Ascending aorta (tissue), 2 donors: ENCODE data around the gene ITPK1. TPM values are rescaled to one million over a fixed set of nuclear protein-coding genes. Genes with fewer than 3 reads are reported as not detected.

Experiments used
- DNase-seq, 2 donors: peaks; one replicate each; pipeline ENCODE4 v3.0.0-alpha.2; 2019; ENCODE audit warnings: low spot score in 2 of 2
- H3K27ac ChIP-seq, 2 donors: fragments of 200-600 bp; sonication (generic); one replicate each; pipeline ENCODE4 v1.5.1; 2016 to 2017; ENCODE audit warnings: mild to moderate bottlenecking in 1 of 2
- H3K27me3 ChIP-seq: fragments of 200-600 bp; sonication (generic); one replicate; pipeline ENCODE4 v1.5.1; 2017
- H3K36me3 ChIP-seq, 2 donors: fragments of 200-600 bp; sonication (generic); one replicate each; pipeline ENCODE4 v1.5.1; 2016
- H3K4me1 ChIP-seq, 2 donors: fragments of 200-600 bp; sonication (generic); one replicate each; pipeline ENCODE4 v1.5.1; 2016 to 2017; ENCODE audit warnings: mild to moderate bottlenecking in 1 of 2
- H3K4me3 ChIP-seq, 2 donors: fragments of 200-600 bp; sonication (generic); one replicate each; pipeline ENCODE4 v1.5.1; 2016 to 2017; ENCODE audit warnings: mild to moderate bottlenecking in 1 of 2
- H3K9me3 ChIP-seq, 2 donors: fragments of 200-600 bp; sonication (generic); one replicate each; pipeline ENCODE4 v1.5.1; 2016
- intact Hi-C: fragments of 100-400 bp; cut with DNase I; formaldehyde crosslinking; loops from one replicate; pipeline ENCODE4 v1.15.1; 2023
- total RNA-seq: library from RNA; depleted of rRNA; stranded (reverse); fragments of >200 nt; gene quantifications from one replicate; pipeline ENCODE4 v1.1.0, GENCODE V29; 2016
- TF ChIP-seq, protein P1 (sequence below), 3 experiments: fragments of 200-600 bp in 2 of 3; fragments of 450-650 bp in 1 of 3; sonication (generic) in 2 of 3; IDR thresholded peaks; one replicate each; pipeline ENCODE4 v1.5.1; 2016 to 2019; ENCODE audit warnings: antibody characterized with exemption in 3 of 3, mild to moderate bottlenecking in 1 of 3, moderate library complexity in 1 of 3

Gene ITPK1
- total RNA-seq, 1 donor from 2014 or later: 85.3 TPM

DNA sequence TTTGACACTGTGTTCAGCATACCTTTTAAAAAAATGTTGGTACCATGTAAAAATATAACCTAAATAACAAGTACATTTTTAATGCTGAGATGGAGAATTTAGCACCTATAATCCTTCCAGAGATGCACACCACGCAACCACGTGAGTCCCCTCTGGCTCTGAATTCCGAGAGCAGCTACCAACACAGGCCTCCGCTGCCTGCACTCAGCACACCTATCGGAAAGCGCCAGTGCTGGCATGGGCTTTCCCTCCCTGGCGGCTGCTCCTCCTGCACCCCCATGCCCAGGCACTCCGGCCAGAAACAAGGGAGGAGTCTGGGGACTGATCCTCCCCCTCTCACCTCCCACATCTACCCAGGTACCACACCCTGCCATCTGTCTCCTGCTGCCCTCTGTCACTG lies 47.0 kb downstream of the ITPK1 start:
- peaks cover 3 to 29% of the 10 kb centered on the region in 2 donors for H3K4me1 ChIP-seq
- H3K4me3 ChIP-seq: no peak overlapping the region
- H3K27me3 ChIP-seq: no peaks in the 10 kb centered on the region
- H3K27ac ChIP-seq: no peak overlapping the region
- H3K36me3 ChIP-seq: no peaks in the 10 kb centered on the region
- DNase-seq: no peak
- intact Hi-C loops: no loop called here
- TF ChIP-seq, protein P1, sequence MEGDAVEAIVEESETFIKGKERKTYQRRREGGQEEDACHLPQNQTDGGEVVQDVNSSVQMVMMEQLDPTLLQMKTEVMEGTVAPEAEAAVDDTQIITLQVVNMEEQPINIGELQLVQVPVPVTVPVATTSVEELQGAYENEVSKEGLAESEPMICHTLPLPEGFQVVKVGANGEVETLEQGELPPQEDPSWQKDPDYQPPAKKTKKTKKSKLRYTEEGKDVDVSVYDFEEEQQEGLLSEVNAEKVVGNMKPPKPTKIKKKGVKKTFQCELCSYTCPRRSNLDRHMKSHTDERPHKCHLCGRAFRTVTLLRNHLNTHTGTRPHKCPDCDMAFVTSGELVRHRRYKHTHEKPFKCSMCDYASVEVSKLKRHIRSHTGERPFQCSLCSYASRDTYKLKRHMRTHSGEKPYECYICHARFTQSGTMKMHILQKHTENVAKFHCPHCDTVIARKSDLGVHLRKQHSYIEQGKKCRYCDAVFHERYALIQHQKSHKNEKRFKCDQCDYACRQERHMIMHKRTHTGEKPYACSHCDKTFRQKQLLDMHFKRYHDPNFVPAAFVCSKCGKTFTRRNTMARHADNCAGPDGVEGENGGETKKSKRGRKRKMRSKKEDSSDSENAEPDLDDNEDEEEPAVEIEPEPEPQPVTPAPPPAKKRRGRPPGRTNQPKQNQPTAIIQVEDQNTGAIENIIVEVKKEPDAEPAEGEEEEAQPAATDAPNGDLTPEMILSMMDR (IDR thresholded peaks at IDR 0.05): no peak
- no peaks in the 10 kb centered on the region for H3K9me3 ChIP-seq

DNA sequence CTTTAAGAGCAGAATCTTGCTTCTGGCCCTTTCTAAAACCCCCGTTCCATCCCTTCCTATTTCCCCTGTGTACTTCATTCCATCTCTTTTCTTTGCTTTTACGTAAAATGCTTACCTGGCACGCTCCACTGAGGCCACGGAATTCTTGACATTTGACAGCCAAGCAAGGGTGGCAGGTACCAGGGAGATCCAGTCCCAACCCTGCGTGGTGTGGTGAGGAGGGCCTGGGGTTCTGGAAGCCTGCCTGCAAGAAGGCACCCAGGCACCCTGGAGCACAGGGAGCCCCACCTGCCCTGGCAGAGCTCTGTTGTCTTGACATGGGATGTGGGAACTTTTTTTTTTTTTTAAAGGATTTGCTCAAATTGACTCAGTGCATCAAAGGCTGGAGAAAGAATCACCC lies 48.6 kb downstream of the ITPK1 start:
- no peaks in the 10 kb centered on the region for H3K9me3 ChIP-seq
- intact Hi-C loops: no loop called here
- H3K4me3 ChIP-seq: no peak overlapping the region
- H3K27ac ChIP-seq: peak overlapping the region; percentile 65 to 70
- DNase-seq: no peak
- H3K36me3 ChIP-seq: no peaks in the 10 kb centered on the region
- TF ChIP-seq, protein P1 (IDR thresholded peaks at IDR 0.05): no peak
- H3K27me3 ChIP-seq: no peaks in the 10 kb centered on the region
- peaks cover 3 to 35% of the 10 kb centered on the region in 2 donors for H3K4me1 ChIP-seq

DNA sequence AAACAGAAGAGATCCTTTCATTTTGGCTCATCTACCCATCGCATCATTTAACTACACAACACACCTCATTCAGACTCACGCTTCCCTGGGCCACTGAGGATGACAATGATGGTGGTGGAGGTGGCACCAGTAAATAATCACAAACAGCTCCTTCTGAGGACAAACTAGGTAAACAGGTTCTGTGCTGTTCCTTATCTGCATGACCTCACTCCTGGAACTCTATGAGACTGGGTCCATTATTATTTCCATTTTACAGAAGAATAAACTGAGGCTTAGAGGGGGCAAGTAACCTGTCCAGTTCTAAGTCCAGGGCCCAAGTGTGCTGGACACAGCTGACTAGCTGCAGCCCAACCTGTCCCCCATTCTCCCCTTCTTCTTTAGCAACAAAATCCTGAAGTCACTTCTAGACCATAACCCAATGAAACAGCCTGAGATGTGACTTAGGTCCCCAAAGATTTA lies 50.4 kb downstream of the ITPK1 start:
- peaks cover 3 to 35% of the 10 kb centered on the region in 2 donors for H3K4me1 ChIP-seq

DNA sequence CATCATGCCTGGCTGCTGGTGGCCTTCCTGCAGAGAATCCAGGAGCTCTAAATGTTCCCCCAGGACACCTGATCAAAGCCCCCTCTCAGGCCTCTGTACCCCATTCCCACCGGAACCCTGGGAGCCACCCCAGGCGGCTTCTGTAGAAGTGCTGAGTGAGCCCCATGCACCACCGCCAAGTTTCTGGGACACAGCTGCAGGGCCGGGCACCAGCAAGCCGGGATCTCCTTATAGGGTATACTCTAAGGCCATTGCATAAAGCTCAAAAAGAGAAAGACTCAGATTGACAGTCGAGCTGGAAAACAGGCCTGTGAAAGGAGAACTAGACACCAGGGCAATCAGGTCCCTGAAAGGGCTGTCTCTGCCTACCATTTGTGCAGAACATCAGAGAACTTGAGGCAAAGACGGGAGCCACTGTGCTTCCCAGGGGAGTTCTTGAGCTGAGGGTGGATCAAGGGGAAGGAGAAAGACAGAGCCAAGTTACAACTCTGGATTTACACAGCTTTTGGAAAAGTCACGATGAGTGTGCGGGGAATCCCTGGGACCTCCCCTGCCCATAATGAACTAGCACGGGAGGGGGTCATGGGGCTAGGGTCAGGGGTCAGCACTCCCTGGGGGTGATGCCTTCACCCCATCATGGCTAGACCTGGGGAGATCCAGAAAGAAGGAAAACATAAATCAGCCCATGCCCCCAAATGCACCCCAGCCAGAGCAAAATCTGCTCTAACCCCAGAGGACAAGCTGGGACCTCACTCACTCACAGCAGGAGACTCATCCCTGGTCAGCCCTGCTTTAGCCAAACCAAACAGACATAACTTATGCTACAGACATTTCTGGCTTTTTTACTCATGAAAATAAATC lies 51.1 kb downstream of the ITPK1 start:
- TF ChIP-seq, protein P1 (IDR thresholded peaks at IDR 0.05): no peak
- Histone ChIP-seq H3K4me3 (peak overlapping the region in 1 of 2 donors; percentile 13), H3K27me3 (no peaks in the 10 kb centered on the region), H3K9me3 (no peaks in the 10 kb centered on the region), H3K4me1 (peaks cover 3 to 38% of the 10 kb centered on the region in 2 donors), H3K36me3 (no peaks in the 10 kb centered on the region), H3K27ac (peak overlapping the region; percentile 63 to 74)
- no peak for DNase-seq
- intact Hi-C loops: no loop called here

More for the DNA sequence above, 50.4 kb downstream of the ITPK1 start:
- no peaks in the 10 kb centered on the region for H3K9me3 ChIP-seq
- peak overlapping the region; percentile 63 to 74 for H3K27ac ChIP-seq
- no peaks in the 10 kb centered on the region for H3K36me3 ChIP-seq
- no peaks in the 10 kb centered on the region for H3K27me3 ChIP-seq
- intact Hi-C loops: no loop called here
- no peak for DNase-seq
- TF ChIP-seq, protein P1 (IDR thresholded peaks at IDR 0.05): no peak
- no peak overlapping the region for H3K4me3 ChIP-seq

DNA sequence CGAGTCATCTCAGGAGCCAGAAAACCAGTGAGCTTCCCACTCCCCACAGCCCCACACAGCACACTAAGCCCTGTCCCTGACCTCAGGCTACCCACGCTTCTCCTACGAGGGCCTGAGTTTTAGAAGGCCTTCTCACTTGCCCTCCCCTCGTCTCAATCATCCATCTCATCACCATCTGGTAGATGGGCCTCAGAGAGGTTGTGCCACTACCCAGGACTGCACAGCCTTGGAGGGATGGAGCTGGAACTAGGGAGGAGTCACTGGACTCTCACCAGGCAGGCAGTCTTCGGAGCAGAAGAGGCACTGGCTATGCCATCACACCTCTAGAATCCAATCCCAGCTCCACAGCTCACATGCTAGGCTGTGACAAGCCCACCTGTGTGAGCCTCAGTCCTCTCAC lies 52.3 kb downstream of the ITPK1 start:
- Histone ChIP-seq H3K27ac (peak overlapping the region; percentile 63 to 74), H3K4me3 (no peak overlapping the region), H3K4me1 (peaks cover 3 to 38% of the 10 kb centered on the region in 2 donors), H3K36me3 (no peaks in the 10 kb centered on the region), H3K9me3 (no peaks in the 10 kb centered on the region), H3K27me3 (no peaks in the 10 kb centered on the region)
- TF ChIP-seq, protein P1 (IDR thresholded peaks at IDR 0.05): no peak
- no peak for DNase-seq
- intact Hi-C loops: no loop called here
